Colonic mucosa (tissue), 4 donors: ENCODE measurements around the gene CD1B. TPM values are rescaled to one million over a fixed set of nuclear protein-coding genes. Genes with fewer than 3 reads are reported as not detected.
A peak's percentile ranks its signal among the peaks of the same experiment; 100 is the strongest.
"Not testable (repeated sequence)": the region's sequence is repeated elsewhere in the genome, so short reads cannot be mapped to it uniquely, and the experiment has no call there.

Experiments used
- DNase-seq: peaks from one replicate; pipeline ENCODE4 v3.0.0-alpha.2; 2020
- H3K27ac ChIP-seq: fragments of 200-600 bp; one replicate; pipeline ENCODE4 v1.8.0; 2021
- H3K27me3 ChIP-seq: fragments of 200-600 bp; one replicate; pipeline ENCODE4 v1.8.0; 2021
- H3K36me3 ChIP-seq: fragments of 200-600 bp; one replicate; pipeline ENCODE4 v1.8.0; 2021
- H3K4me1 ChIP-seq: fragments of 200-600 bp; one replicate; pipeline ENCODE4 v1.8.0; 2021; ENCODE audit warnings: mild to moderate bottlenecking
- H3K4me3 ChIP-seq: fragments of 200-600 bp; one replicate; pipeline ENCODE4 v1.8.0; 2021
- H3K9ac ChIP-seq, 2 donors: one replicate each; pipeline ENCODE4 v1.7.0; 2013; ENCODE audit warnings: control low read depth in 2 of 2, low read depth in 2 of 2, low read length in 2 of 2
- H3K9me3 ChIP-seq: fragments of 200-600 bp; one replicate; pipeline ENCODE4 v1.8.0; 2021
- CTCF ChIP-seq: fragments of 200-600 bp; IDR thresholded peaks from one replicate; pipeline ENCODE4 v1.8.0; 2022; ENCODE audit warnings: antibody characterized with exemption, mild to moderate bottlenecking
- intact Hi-C: fragments of 100-400 bp; cut with DNase I; formaldehyde crosslinking; loops from one replicate; pipeline ENCODE4 v1.14.1; 2022
- total RNA-seq, 2 donors: library from RNA; stranded (reverse); fragmentation: NEBNext Ultra II Directional in 1 of 2; extraction: Animal tissue kit (Norgen Biotek cat#: 25700) in 1 of 2; gene quantifications; one replicate each; pipeline ENCODE4 v1.2.1, GENCODE V29; 2021
- donor health status: healthy.
- donor health status: DM: no; HTN: no; CAD: no.
- donor health status: DM: no; HTN: no; CAD: no.

CD1B gene
- total RNA-seq, 2 donors from 2014 or later = not detected

DNA sequence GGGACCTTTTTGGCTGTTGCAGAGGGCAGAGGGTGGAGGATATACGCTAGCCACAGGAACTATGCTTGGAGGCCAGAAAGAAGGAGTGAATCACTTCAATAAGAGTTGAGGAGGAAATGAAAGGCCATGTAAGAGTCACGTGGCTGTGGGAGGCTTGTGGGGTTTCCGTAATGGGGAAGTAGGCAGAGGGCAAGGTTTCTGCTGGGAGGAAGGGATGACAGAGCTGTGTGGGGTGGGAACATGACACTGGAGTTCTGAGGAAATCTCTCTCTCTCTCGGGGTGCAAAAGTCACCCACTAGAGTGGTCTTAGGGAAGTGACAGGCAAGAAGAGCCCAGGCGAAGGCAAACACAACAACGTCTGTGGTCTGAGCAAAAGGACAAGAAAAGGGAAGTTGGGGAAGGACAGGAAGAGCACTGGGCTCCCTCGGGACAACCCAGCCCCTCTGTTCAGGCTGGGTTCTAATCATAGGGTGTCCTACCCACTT is 45.5 kb downstream of the CD1B start:
- Histone ChIP-seq H3K36me3 (no peaks in the 10 kb centered on the region), H3K27ac (no peak overlapping the region), H3K27me3 (no peaks in the 10 kb centered on the region), H3K4me3 (no peak overlapping the region), H3K9ac (no peak overlapping the region), H3K4me1 (no peaks in the 10 kb centered on the region), H3K9me3 (no peaks in the 10 kb centered on the region)
- TF ChIP-seq CTCF = no peak
- peak; percentile 34 for DNase-seq
- intact Hi-C loops = no loop called here

DNA sequence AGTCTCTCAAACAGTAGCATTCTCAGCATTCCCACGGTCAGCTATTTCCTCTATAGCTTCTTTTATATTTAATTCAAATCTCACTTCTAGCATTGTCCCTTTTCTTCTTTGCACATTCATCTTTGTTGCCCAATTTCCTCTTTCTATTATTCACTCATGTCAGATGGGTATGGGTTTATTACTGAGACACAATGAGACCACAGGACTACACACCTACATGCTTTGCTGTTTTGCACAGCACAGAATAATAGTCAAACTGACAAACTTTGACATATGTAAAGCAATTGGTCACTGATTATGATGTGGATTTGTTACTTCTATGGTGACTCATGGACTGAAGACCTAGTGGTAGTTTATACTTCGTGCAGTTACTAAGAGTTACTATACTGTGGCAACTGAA is 47.4 kb downstream of the CD1B start:
- Histone ChIP-seq H3K9me3 (no peaks in the 10 kb centered on the region), H3K4me3 (no peak overlapping the region), H3K27me3 (no peaks in the 10 kb centered on the region), H3K4me1 (no peaks in the 10 kb centered on the region), H3K9ac (no peak overlapping the region), H3K36me3 (no peaks in the 10 kb centered on the region), H3K27ac (no peak overlapping the region)
- intact Hi-C loops = no loop called here
- DNase-seq = no peak
- TF ChIP-seq CTCF = no peak

DNA sequence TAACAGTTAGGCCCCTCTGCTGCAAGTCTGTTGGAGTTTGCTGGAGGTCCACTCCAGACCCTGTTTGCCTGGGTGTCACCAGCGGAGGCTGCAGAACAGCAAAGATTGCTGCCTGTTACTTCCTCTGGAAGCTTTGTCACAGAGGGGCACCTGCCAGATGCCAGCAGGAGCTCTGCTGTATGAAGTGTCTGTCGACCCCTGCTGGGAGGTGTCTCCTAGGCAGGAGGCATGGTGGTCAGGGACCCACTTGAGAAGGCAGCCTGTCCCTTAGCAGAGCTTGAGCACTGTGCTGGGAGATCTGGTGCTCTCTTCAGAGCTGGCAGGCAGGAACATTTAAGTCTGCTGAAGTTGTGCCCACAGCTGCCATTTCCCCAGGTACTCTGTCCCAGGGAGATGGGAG is 48.9 kb downstream of the CD1B start:
- intact Hi-C loops, DNase-seq, H3K9ac ChIP-seq, H3K27me3 ChIP-seq, H3K27ac ChIP-seq, H3K4me1 ChIP-seq, H3K36me3 ChIP-seq, H3K4me3 ChIP-seq, H3K9me3 ChIP-seq: not testable (repeated sequence)

Other genes starting within 250 kb of the CD1B start
- gene CD1D, start 150.6 kb downstream of the CD1B start, total RNA-seq = 1 to 10 TPM; 4.6 to 7.9 TPM
- under 1 TPM in 1 of 2 donors, not detected in 1; 0.11 TPM for gene CD1A, start 77.1 kb downstream of the CD1B start, total RNA-seq
- under 1 TPM; 0.32 to 0.98 TPM for gene CD1C, start 41.6 kb downstream of the CD1B start, total RNA-seq
- under 1 TPM in 1 of 2 donors, not detected in 1; 0.24 TPM for gene CD1E, start 22.4 kb upstream of the CD1B start, total RNA-seq
- gene OR10T2, start 67.9 kb upstream of the CD1B start, total RNA-seq = not detected
- gene OR10K2, start 94.7 kb upstream of the CD1B start, total RNA-seq = not detected
- gene OR10K1, start 130.3 kb upstream of the CD1B start, total RNA-seq = not detected
- not detected for gene OR10R2, start 140.7 kb upstream of the CD1B start, total RNA-seq
- gene OR6Y1, start 222.9 kb upstream of the CD1B start, total RNA-seq = not detected
- gene OR6P1, start 239.0 kb upstream of the CD1B start, total RNA-seq = not detected
- not detected for gene OR10X1, start 248.4 kb upstream of the CD1B start, total RNA-seq